Measurements from ENCODE around the gene TTYH2. TPM values are rescaled to one million over a fixed set of nuclear protein-coding genes. Genes with fewer than 3 reads are reported as not detected.
A peak's percentile ranks its signal among the peaks of the same experiment; 100 is the strongest.

TTYH2 gene
- total RNA-seq, 3 donors from 2014 or later: 4.2 to 5.9 (median 5.6) TPM

DNA sequence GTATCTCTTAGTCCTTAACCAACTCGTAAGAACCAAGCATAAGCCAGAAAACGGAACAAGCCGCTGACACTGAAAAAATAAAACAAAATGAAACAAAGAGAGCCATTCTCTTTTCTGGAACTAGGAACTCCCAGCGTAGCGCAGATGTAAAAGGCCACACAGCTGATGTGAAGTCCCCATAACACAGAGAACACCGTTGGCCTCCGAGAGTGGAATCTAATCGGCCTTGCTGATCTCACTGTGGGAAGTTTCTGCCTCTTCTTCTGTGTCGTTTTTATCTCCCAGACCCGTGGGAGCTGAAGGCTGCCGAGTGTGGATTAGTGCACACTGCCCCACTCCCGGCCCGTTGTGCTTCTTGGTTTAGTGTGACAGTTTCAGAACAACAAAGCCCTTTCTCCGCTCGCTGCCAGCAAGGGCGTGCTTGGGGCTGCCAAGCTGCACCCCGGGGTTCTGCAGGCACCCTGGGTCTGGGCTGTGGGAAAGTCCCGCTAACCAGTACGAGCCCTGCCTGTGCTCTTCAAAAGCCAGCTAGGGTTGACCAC, 21.7 kb downstream of the TTYH2 start:
- Histone ChIP-seq H3K4me1 (no peaks in the 10 kb centered on the region), H3K36me3 (no peaks in the 10 kb centered on the region), H3K9me3 (no peaks in the 10 kb centered on the region), H3K27ac (peak overlapping the region; percentile 36 to 38), H3K4me3 (peak overlapping the region in 2 of 3 donors; percentile 3 to 43), H3K27me3 (no peaks in the 10 kb centered on the region)
- no peak for DNase-seq (ENCODE audit: low spot score in 2 of 2)
- TF ChIP-seq, protein P1, sequence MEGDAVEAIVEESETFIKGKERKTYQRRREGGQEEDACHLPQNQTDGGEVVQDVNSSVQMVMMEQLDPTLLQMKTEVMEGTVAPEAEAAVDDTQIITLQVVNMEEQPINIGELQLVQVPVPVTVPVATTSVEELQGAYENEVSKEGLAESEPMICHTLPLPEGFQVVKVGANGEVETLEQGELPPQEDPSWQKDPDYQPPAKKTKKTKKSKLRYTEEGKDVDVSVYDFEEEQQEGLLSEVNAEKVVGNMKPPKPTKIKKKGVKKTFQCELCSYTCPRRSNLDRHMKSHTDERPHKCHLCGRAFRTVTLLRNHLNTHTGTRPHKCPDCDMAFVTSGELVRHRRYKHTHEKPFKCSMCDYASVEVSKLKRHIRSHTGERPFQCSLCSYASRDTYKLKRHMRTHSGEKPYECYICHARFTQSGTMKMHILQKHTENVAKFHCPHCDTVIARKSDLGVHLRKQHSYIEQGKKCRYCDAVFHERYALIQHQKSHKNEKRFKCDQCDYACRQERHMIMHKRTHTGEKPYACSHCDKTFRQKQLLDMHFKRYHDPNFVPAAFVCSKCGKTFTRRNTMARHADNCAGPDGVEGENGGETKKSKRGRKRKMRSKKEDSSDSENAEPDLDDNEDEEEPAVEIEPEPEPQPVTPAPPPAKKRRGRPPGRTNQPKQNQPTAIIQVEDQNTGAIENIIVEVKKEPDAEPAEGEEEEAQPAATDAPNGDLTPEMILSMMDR (IDR thresholded peaks at IDR 0.05): no peak
- no peak for TF ChIP-seq POLR2A (IDR thresholded peaks at IDR 0.05)
- TF ChIP-seq POLR2AphosphoS5 (IDR thresholded peaks at IDR 0.05): no peak
- intact Hi-C loops (cut with DNase I; ENCODE audit: low total_unique reads): no loop called here

DNA sequence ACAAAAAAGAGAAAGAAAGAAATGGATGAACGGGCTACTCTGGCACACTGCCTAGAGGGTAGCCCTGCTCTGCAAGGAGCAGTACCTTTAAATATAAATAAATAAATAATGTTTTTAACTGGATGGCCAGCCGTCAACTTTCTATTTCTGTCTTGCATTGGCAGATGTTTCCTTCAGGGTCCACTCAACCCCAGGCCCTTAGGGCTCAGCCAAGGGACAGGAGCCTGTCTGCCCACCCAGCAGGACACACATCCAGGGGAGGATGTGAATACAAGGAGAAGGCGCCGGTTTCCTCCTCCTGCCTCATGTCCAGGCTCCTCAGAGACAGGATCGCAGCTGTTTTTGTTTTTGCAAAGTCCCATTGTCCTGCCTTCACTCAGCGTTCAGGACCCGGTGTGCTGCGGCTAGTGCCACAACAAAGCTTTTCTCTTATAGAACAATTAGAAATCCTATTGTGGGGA, 22.6 kb downstream of the TTYH2 start:
- Histone ChIP-seq H3K36me3 (no peaks in the 10 kb centered on the region), H3K9me3 (no peaks in the 10 kb centered on the region), H3K27me3 (no peaks in the 10 kb centered on the region), H3K4me1 (no peaks in the 10 kb centered on the region), H3K27ac (no peak overlapping the region), H3K4me3 (no peak overlapping the region)
- DNase-seq (ENCODE audit: low spot score in 2 of 2): no peak
- TF ChIP-seq POLR2A (IDR thresholded peaks at IDR 0.05) (no peak), POLR2AphosphoS5 (IDR thresholded peaks at IDR 0.05) (no peak)
- TF ChIP-seq, protein P1 (IDR thresholded peaks at IDR 0.05): no peak
- intact Hi-C loops (cut with DNase I; ENCODE audit: low total_unique reads): no loop called here

DNA sequence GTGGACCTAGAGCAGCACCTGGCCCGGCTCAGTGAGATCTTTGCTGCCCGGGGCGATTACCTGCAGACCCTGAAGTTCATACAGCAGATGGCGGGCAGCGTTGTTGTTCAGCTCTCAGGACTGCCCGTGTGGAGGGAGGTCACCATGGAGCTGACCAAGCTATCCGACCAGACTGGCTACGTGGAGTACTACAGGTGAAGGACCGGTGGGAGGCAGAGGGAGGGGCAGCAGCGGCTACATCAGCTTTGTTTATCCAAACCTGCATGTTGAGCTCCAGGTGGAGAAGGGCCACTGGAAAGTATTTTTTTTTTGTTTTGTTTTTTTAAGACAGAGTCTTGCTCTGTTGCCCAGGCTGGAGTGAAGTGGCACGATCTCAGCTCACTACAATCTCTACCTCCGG, 23.9 kb downstream of the TTYH2 start:
- H3K36me3 ChIP-seq: no peaks in the 10 kb centered on the region
- H3K4me3 ChIP-seq: no peak overlapping the region
- DNase-seq (ENCODE audit: low spot score in 2 of 2): no peak
- H3K9me3 ChIP-seq: no peaks in the 10 kb centered on the region
- TF ChIP-seq, protein P1 (IDR thresholded peaks at IDR 0.05): no peak
- no peak for TF ChIP-seq POLR2AphosphoS5 (IDR thresholded peaks at IDR 0.05)
- no peak for TF ChIP-seq POLR2A (IDR thresholded peaks at IDR 0.05)
- H3K4me1 ChIP-seq: no peaks in the 10 kb centered on the region
- intact Hi-C loops (cut with DNase I; ENCODE audit: low total_unique reads): no loop called here
- H3K27ac ChIP-seq: no peak overlapping the region
- H3K27me3 ChIP-seq: no peaks in the 10 kb centered on the region

- H3K27ac ChIP-seq: peak overlapping the region in 1 of 2 donors; percentile 48
- no peaks in the 10 kb centered on the region for H3K27me3 ChIP-seq
- no peaks in the 10 kb centered on the region for H3K9me3 ChIP-seq
- DNase-seq (ENCODE audit: low spot score in 2 of 2): peak in 1 of 2 donors; percentile 22
- TF ChIP-seq, protein P1 (IDR thresholded peaks at IDR 0.05): no peak
- TF ChIP-seq POLR2AphosphoS5 (IDR thresholded peaks at IDR 0.05): peak in 2 of 3 donors; percentile 19 to 26
- no peak overlapping the region for H3K4me3 ChIP-seq
- H3K4me1 ChIP-seq: no peaks in the 10 kb centered on the region
- H3K36me3 ChIP-seq: no peaks in the 10 kb centered on the region
- intact Hi-C loops (cut with DNase I; ENCODE audit: low total_unique reads): no loop called here
These were observed 25.8 kb downstream of the TTYH2 start for GRCh38 chr17:74239172-74239571.

GRCh38 chr17:74240618-74241205, 27.3 kb downstream of the TTYH2 start:
- Histone ChIP-seq H3K4me1 (no peaks in the 10 kb centered on the region), H3K9me3 (no peaks in the 10 kb centered on the region), H3K27me3 (no peaks in the 10 kb centered on the region), H3K27ac (peak overlapping the region in 1 of 2 donors; percentile 55), H3K36me3 (no peaks in the 10 kb centered on the region), H3K4me3 (no peak overlapping the region)
- TF ChIP-seq POLR2AphosphoS5 (IDR thresholded peaks at IDR 0.05) (no peak), POLR2A (IDR thresholded peaks at IDR 0.05) (no peak)
- TF ChIP-seq, protein P1 (IDR thresholded peaks at IDR 0.05): no peak
- DNase-seq (ENCODE audit: low spot score in 2 of 2): no peak
- intact Hi-C loops (cut with DNase I; ENCODE audit: low total_unique reads): no loop called here

Measured in breast epithelium (tissue), 4 donors.